HG02938 (cell line): ENCODE measurements around the gene SURF2.

Experiments used
- ATAC-seq: cut with Tn5 transposase; IDR thresholded peaks from one replicate; pipeline ENCODE4 v1.9.1; 2021; ENCODE audit warnings: mild to moderate bottlenecking, moderate library complexity; ENCODE audit not compliant: unreplicated experiment

The SURF2 gene

GRCh38 chr9:133396952-133397351 lies 40.6 kb downstream of the SURF2 start:
- ATAC-seq, result no peak

GRCh38 chr9:133397370-133397769 lies 41.0 kb downstream of the SURF2 start:
- no peak for ATAC-seq

GRCh38 chr9:133397895-133398294 lies 41.5 kb downstream of the SURF2 start:
- no peak for ATAC-seq

GRCh38 chr9:133400292-133400691 lies 43.9 kb downstream of the SURF2 start:
- ATAC-seq, result no peak

GRCh38 chr9:133401588-133401987 lies 45.2 kb downstream of the SURF2 start:
- ATAC-seq, result no peak

- ATAC-seq, result no peak
These were observed 46.3 kb downstream of the SURF2 start for GRCh38 chr9:133402689-133403088.

- ATAC-seq, result no peak
These were observed 47.6 kb downstream of the SURF2 start for GRCh38 chr9:133403766-133404453.

GRCh38 chr9:133404454-133405002 lies 48.2 kb downstream of the SURF2 start:
- ATAC-seq, result no peak

GRCh38 chr9:133405508-133406438 lies 49.4 kb downstream of the SURF2 start:
- no peak for ATAC-seq

GRCh38 chr9:133406480-133407307 lies 50.3 kb downstream of the SURF2 start:
- ATAC-seq, result no peak

GRCh38 chr9:133408042-133408441 lies 51.7 kb downstream of the SURF2 start:
- ATAC-seq, result no peak
